H1 (cell line): ENCODE data around the gene RAD18.

ENCODE experiments used
- EGR1 ChIP-seq: IDR thresholded peaks from 2 replicates; pipeline ENCODE4 v1.6.1; 2011; ENCODE audit warnings: low read depth, low read length, borderline replicate concordance
- EP300 ChIP-seq, 2 experiments: IDR thresholded peaks; 1 replicate in 1 of 2; 2 replicates in 1 of 2; pipeline ENCODE4 v1.6.1; 2011 to 2012; ENCODE audit warnings: low read depth in 2 of 2, low read length in 2 of 2, mild to moderate bottlenecking in 2 of 2, borderline replicate concordance in 1 of 2, inconsistent platforms in 1 of 2, moderate library complexity in 1 of 2
- FOSL1 ChIP-seq: IDR thresholded peaks from 2 replicates; pipeline ENCODE4 v1.6.1; 2011; ENCODE audit warnings: mild to moderate bottlenecking, low read depth, low read length, moderate library complexity; ENCODE audit not compliant: insufficient read depth
- JUND ChIP-seq: IDR thresholded peaks from 2 replicates; pipeline ENCODE4 v1.6.1; 2011; ENCODE audit warnings: mild to moderate bottlenecking, improper control_type of control experiment, low read length
- RAD21 ChIP-seq, 2 experiments: IDR thresholded peaks in 1 of 2; conservative IDR thresholded peaks in 1 of 2; 2 replicates each; pipeline ENCODE4 v1.6.1; 2011; ENCODE audit warnings: low read depth in 2 of 2, low read length in 2 of 2, improper control_type of control experiment in 1 of 2, inconsistent platforms in 1 of 2, mild to moderate bottlenecking in 1 of 2, moderate library complexity in 1 of 2
- SIN3A ChIP-seq, 2 experiments: IDR thresholded peaks in 1 of 2; conservative IDR thresholded peaks in 1 of 2; 2 replicates each; pipeline ENCODE4 v1.6.1; 2011 to 2012; ENCODE audit warnings: low read length in 2 of 2, improper control_type of control experiment in 1 of 2, low read depth in 1 of 2, mild to moderate bottlenecking in 1 of 2
- SUZ12 ChIP-seq: fragments of 200-600 bp; sonication (generic); IDR thresholded peaks from 2 replicates; pipeline ENCODE4 v1.6.1; 2012; ENCODE audit warnings: mild to moderate bottlenecking, inconsistent platforms, low read length, moderate library complexity, mixed read lengths
- TAF1 ChIP-seq: IDR thresholded peaks from 2 replicates; pipeline ENCODE4 v1.6.1; 2011; ENCODE audit warnings: mild to moderate bottlenecking, low read depth, low read length
- YY1 ChIP-seq: IDR thresholded peaks from 2 replicates; pipeline ENCODE4 v1.6.1; 2011; ENCODE audit warnings: low read depth, mild to moderate bottlenecking, low read length
- TF ChIP-seq, protein P1 (sequence below): IDR thresholded peaks from 2 replicates; pipeline ENCODE4 v1.6.1; 2011; ENCODE audit warnings: low read length, improper control_type of control experiment
- TF ChIP-seq, protein P2 (sequence below), 3 experiments: IDR thresholded peaks; 1 replicate in 2 of 3; 2 replicates in 1 of 3; pipeline versions ENCODE4 v1.5.1 to v1.6.1; 2011; ENCODE audit warnings: low read length in 3 of 3, mild to moderate bottlenecking in 3 of 3, inconsistent platforms in 2 of 3, low read depth in 1 of 3, moderate library complexity in 1 of 3; ENCODE audit not compliant: insufficient read depth in 1 of 3; ENCODE audit errors: control extremely low read depth in 1 of 3
- TF ChIP-seq, protein P3 (sequence below): IDR thresholded peaks from 2 replicates; pipeline ENCODE4 v1.6.1; 2012; ENCODE audit warnings: inconsistent platforms
- TF ChIP-seq, protein P4 (sequence below): IDR thresholded peaks from 2 replicates; pipeline ENCODE4 v1.6.1; 2011; ENCODE audit warnings: low read depth, mild to moderate bottlenecking, low read length; ENCODE audit not compliant: insufficient read depth

DNA sequence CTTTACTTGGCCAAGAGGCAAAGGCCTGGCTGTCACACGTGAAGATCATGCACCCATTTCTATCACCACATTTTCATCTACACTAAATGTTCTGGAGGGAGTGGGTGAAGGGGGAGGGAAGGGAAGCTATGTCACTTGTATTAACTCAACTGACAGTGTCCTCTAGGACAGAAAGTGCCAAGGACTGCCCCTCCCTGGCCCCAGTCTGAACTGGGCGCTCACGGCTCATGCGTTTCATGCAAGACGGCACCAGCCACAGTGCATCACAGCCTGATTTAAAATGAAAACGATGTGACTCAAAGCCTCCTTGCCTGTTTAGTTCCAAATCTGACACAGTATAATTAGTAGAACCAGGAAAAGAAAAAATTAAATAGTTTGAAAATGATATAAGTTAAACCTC is 20.8 kb upstream of the RAD18 start:
- TF ChIP-seq EP300 (IDR thresholded peaks at IDR 0.05; ENCODE audit: borderline replicate concordance in 1 of 2, low read depth in 2 of 2, low read length in 2 of 2) (no peak), RAD21 (IDR thresholded peaks at IDR 0.05 in 1 of 2, conservative IDR thresholded peaks at IDR 0.05 in 1 of 2; ENCODE audit: low read depth in 2 of 2, low read length in 2 of 2) (no peak), JUND (no peak), TAF1 (no peak), SUZ12 (no peak), FOSL1 (no peak), EGR1 (no peak), YY1 (no peak), SIN3A (conservative IDR thresholded peaks at IDR 0.05 in 1 of 2, IDR thresholded peaks at IDR 0.05 in 1 of 2; ENCODE audit: low read depth in 1 of 2, low read length in 2 of 2) (no peak)
- TF ChIP-seq, protein P1, sequence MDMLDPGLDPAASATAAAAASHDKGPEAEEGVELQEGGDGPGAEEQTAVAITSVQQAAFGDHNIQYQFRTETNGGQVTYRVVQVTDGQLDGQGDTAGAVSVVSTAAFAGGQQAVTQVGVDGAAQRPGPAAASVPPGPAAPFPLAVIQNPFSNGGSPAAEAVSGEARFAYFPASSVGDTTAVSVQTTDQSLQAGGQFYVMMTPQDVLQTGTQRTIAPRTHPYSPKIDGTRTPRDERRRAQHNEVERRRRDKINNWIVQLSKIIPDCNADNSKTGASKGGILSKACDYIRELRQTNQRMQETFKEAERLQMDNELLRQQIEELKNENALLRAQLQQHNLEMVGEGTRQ = no peak
- TF ChIP-seq, protein P2, sequence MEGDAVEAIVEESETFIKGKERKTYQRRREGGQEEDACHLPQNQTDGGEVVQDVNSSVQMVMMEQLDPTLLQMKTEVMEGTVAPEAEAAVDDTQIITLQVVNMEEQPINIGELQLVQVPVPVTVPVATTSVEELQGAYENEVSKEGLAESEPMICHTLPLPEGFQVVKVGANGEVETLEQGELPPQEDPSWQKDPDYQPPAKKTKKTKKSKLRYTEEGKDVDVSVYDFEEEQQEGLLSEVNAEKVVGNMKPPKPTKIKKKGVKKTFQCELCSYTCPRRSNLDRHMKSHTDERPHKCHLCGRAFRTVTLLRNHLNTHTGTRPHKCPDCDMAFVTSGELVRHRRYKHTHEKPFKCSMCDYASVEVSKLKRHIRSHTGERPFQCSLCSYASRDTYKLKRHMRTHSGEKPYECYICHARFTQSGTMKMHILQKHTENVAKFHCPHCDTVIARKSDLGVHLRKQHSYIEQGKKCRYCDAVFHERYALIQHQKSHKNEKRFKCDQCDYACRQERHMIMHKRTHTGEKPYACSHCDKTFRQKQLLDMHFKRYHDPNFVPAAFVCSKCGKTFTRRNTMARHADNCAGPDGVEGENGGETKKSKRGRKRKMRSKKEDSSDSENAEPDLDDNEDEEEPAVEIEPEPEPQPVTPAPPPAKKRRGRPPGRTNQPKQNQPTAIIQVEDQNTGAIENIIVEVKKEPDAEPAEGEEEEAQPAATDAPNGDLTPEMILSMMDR (IDR thresholded peaks at IDR 0.05; ENCODE audit: control extremely low read depth in 1 of 3, insufficient read depth in 1 of 3, low read depth in 1 of 3, low read length in 3 of 3) = no peak
- TF ChIP-seq, protein P3, sequence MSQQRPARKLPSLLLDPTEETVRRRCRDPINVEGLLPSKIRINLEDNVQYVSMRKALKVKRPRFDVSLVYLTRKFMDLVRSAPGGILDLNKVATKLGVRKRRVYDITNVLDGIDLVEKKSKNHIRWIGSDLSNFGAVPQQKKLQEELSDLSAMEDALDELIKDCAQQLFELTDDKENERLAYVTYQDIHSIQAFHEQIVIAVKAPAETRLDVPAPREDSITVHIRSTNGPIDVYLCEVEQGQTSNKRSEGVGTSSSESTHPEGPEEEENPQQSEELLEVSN = no peak
- TF ChIP-seq, protein P4, sequence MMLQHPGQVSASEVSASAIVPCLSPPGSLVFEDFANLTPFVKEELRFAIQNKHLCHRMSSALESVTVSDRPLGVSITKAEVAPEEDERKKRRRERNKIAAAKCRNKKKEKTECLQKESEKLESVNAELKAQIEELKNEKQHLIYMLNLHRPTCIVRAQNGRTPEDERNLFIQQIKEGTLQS = no peak
